ENCODE results near the gene SUDS3. TPM values are rescaled to one million over a fixed set of nuclear protein-coding genes. Genes with fewer than 3 reads are reported as not detected.
"Not testable (repeated sequence)": the region's sequence is repeated elsewhere in the genome, so short reads cannot be mapped to it uniquely, and the experiment has no call there.

The SUDS3 gene
- total RNA-seq, 1 donor from 2014 or later, result 31.0 TPM

DNA sequence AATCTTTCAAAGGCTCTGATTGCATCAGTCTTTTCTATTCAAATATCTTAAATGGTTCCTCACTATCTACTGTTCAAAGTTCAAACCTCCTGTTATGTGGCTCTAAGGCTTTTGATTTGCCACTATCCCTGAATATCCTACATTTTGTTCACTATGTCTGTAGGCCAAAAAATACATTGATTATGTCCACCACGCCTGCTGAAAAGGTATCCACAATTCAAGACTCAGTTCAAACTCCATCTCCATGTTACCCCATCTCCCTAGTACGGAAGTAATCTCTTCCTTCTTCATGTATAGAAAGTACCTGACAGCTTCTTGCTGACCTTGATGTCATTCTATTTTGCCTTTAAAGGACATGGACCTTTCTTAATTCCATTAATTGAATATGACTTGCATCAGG is 28.4 kb upstream of the SUDS3 start:
- no peaks in the 10 kb centered on the region for H3K27me3 ChIP-seq (ENCODE audit: insufficient read depth, low read length)
- H3K36me3 ChIP-seq (ENCODE audit: insufficient read depth, low read length), result no peaks in the 10 kb centered on the region
- H3K27me3 Mint-ChIP-seq (ENCODE audit: low read depth, unreplicated experiment), result no peaks in the 10 kb centered on the region
- peaks cover 10% of the 10 kb centered on the region for H3K79me2 ChIP-seq (ENCODE audit: insufficient read depth, low read length)
- no peak for FAIRE-seq
- H3K27ac Mint-ChIP-seq (ENCODE audit: unreplicated experiment), result no peak overlapping the region
- no peak overlapping the region for H3K4me2 ChIP-seq (ENCODE audit: low read length)
- H3K27ac ChIP-seq (ENCODE audit: low read depth, low read length), result no peak overlapping the region
- DNase-seq (ENCODE audit: low read depth), result no peak
- H3K4me1 Mint-ChIP-seq (ENCODE audit: low read depth, unreplicated experiment), result peaks cover 3% of the 10 kb centered on the region
- no peak for TF ChIP-seq EZH2 (IDR thresholded peaks at IDR 0.05; ENCODE audit: insufficient read depth, low read length)
- TF ChIP-seq, protein P1, sequence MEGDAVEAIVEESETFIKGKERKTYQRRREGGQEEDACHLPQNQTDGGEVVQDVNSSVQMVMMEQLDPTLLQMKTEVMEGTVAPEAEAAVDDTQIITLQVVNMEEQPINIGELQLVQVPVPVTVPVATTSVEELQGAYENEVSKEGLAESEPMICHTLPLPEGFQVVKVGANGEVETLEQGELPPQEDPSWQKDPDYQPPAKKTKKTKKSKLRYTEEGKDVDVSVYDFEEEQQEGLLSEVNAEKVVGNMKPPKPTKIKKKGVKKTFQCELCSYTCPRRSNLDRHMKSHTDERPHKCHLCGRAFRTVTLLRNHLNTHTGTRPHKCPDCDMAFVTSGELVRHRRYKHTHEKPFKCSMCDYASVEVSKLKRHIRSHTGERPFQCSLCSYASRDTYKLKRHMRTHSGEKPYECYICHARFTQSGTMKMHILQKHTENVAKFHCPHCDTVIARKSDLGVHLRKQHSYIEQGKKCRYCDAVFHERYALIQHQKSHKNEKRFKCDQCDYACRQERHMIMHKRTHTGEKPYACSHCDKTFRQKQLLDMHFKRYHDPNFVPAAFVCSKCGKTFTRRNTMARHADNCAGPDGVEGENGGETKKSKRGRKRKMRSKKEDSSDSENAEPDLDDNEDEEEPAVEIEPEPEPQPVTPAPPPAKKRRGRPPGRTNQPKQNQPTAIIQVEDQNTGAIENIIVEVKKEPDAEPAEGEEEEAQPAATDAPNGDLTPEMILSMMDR (IDR thresholded peaks at IDR 0.05; ENCODE audit: insufficient read depth, low read depth, low read length), result no peak
- H2AFZ ChIP-seq (ENCODE audit: low read depth, low read length), result no peak overlapping the region
- H3K36me3 Mint-ChIP-seq (ENCODE audit: low read depth, unreplicated experiment), result no peaks in the 10 kb centered on the region
- H4K20me1 ChIP-seq (ENCODE audit: insufficient read depth, low read length), result peaks cover 9% of the 10 kb centered on the region
- H3K9ac ChIP-seq (ENCODE audit: low read length), result no peak overlapping the region
- no peaks in the 10 kb centered on the region for H3K4me1 ChIP-seq (ENCODE audit: insufficient read depth, low read length)
- H3K4me3 ChIP-seq (ENCODE audit: insufficient read depth, low read depth, low read length), result no peak overlapping the region
- no peaks in the 10 kb centered on the region for H3K9me3 Mint-ChIP-seq (ENCODE audit: unreplicated experiment)
- H3K9me3 ChIP-seq (ENCODE audit: insufficient read depth, low read depth, low read length), result no peaks in the 10 kb centered on the region
- no peak overlapping the region for H3K4me3 Mint-ChIP-seq (ENCODE audit: unreplicated experiment)

DNA sequence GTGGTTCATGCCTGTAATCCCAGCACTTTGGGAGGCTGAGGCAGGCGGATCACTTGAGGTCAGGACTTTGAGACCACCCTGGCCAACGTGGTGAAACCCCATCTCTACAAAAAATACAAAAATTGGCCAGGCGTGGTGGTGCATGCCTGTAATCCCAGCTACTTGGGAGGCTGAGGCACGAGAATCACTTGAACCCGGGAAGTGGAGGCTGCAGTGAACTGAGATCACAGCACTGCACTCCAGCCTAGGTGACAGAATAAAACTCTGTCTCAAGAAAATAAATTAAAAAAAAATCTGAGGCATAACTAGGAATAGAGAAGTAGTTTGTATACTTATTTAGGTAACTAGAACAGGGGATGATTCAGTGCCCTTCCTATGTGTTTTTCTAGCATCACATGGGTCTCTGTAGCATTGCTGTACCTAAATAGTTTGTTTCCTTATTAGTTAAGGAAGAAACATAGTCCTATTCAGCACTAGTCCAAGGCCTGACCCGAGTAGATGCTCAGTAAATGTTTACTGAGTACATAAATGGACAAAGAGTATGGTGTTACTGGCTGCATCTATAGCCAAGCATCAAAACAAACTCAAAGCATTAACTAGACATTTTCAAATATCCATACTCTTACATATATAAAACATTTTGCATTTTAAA is 25.3 kb upstream of the SUDS3 start:
- FAIRE-seq, result no peak
- Mint-ChIP-seq H3K27ac (ENCODE audit: unreplicated experiment) (no peak overlapping the region), H3K9me3 (ENCODE audit: unreplicated experiment) (no peaks in the 10 kb centered on the region), H3K4me3 (ENCODE audit: unreplicated experiment) (no peak overlapping the region), H3K4me1 (ENCODE audit: low read depth, unreplicated experiment) (no peaks in the 10 kb centered on the region), H3K27me3 (ENCODE audit: low read depth, unreplicated experiment) (no peaks in the 10 kb centered on the region), H3K36me3 (ENCODE audit: low read depth, unreplicated experiment) (peaks cover 2% of the 10 kb centered on the region)
- H3K4me1 ChIP-seq (ENCODE audit: insufficient read depth, low read length), result no peaks in the 10 kb centered on the region
- H3K4me3 ChIP-seq (ENCODE audit: insufficient read depth, low read depth, low read length), result no peak overlapping the region
- no peak overlapping the region for H3K4me2 ChIP-seq (ENCODE audit: low read length)
- TF ChIP-seq EZH2 (IDR thresholded peaks at IDR 0.05; ENCODE audit: insufficient read depth, low read length), result no peak
- TF ChIP-seq, protein P1 (IDR thresholded peaks at IDR 0.05; ENCODE audit: insufficient read depth, low read depth, low read length), result no peak
- no peak overlapping the region for H2AFZ ChIP-seq (ENCODE audit: low read depth, low read length)
- DNase-seq (ENCODE audit: low read depth), result no peak
- peaks cover 9% of the 10 kb centered on the region for H4K20me1 ChIP-seq (ENCODE audit: insufficient read depth, low read length)
- H3K27ac ChIP-seq (ENCODE audit: low read depth, low read length), result no peak overlapping the region
- H3K36me3 ChIP-seq (ENCODE audit: insufficient read depth, low read length), result no peaks in the 10 kb centered on the region
- H3K9me3 ChIP-seq (ENCODE audit: insufficient read depth, low read depth, low read length), result no peaks in the 10 kb centered on the region
- H3K27me3 ChIP-seq (ENCODE audit: insufficient read depth, low read length), result no peaks in the 10 kb centered on the region
- no peak overlapping the region for H3K9ac ChIP-seq (ENCODE audit: low read length)
- peaks cover 27% of the 10 kb centered on the region for H3K79me2 ChIP-seq (ENCODE audit: insufficient read depth, low read length)

DNA sequence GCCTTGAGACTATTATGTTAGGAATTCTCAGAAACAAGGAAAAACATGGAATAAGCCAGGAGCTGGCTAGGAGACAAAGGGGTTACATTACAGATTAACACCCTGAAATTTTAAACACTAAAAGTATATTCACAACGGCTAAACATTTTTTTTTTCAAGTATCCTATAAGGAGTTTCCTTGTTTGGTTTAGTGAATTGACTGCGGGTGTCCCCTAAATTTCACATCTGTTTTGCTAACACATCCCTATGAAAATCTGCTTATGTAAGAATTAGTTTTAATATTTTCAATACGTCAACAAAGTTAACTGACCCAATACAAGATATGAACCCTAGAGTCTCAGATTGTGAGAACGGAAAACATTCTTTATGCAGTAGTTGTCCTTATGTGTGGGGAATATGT is 22.6 kb upstream of the SUDS3 start:
- peaks cover 2% of the 10 kb centered on the region for H3K36me3 Mint-ChIP-seq (ENCODE audit: low read depth, unreplicated experiment)
- Histone ChIP-seq H3K4me3 (ENCODE audit: insufficient read depth, low read depth, low read length) (no peak overlapping the region), H3K4me2 (ENCODE audit: low read length) (no peak overlapping the region), H3K9me3 (ENCODE audit: insufficient read depth, low read depth, low read length) (no peaks in the 10 kb centered on the region), H3K4me1 (ENCODE audit: insufficient read depth, low read length) (peaks cover 4% of the 10 kb centered on the region), H3K79me2 (ENCODE audit: insufficient read depth, low read length) (peaks cover 33% of the 10 kb centered on the region), H4K20me1 (ENCODE audit: insufficient read depth, low read length) (no peaks in the 10 kb centered on the region), H3K9ac (ENCODE audit: low read length) (no peak overlapping the region), H3K27me3 (ENCODE audit: insufficient read depth, low read length) (no peaks in the 10 kb centered on the region), H2AFZ (ENCODE audit: low read depth, low read length) (no peak overlapping the region), H3K36me3 (ENCODE audit: insufficient read depth, low read length) (no peaks in the 10 kb centered on the region), H3K27ac (ENCODE audit: low read depth, low read length) (no peak overlapping the region)
- H3K9me3 Mint-ChIP-seq (ENCODE audit: unreplicated experiment), result no peaks in the 10 kb centered on the region
- FAIRE-seq, result no peak
- H3K4me1 Mint-ChIP-seq (ENCODE audit: low read depth, unreplicated experiment), result peaks cover 11% of the 10 kb centered on the region
- TF ChIP-seq EZH2 (IDR thresholded peaks at IDR 0.05; ENCODE audit: insufficient read depth, low read length), result no peak
- TF ChIP-seq, protein P1 (IDR thresholded peaks at IDR 0.05; ENCODE audit: insufficient read depth, low read depth, low read length), result no peak
- no peak overlapping the region for H3K27ac Mint-ChIP-seq (ENCODE audit: unreplicated experiment)
- DNase-seq (ENCODE audit: low read depth), result no peak
- no peaks in the 10 kb centered on the region for H3K27me3 Mint-ChIP-seq (ENCODE audit: low read depth, unreplicated experiment)
- H3K4me3 Mint-ChIP-seq (ENCODE audit: unreplicated experiment), result no peak overlapping the region

DNA sequence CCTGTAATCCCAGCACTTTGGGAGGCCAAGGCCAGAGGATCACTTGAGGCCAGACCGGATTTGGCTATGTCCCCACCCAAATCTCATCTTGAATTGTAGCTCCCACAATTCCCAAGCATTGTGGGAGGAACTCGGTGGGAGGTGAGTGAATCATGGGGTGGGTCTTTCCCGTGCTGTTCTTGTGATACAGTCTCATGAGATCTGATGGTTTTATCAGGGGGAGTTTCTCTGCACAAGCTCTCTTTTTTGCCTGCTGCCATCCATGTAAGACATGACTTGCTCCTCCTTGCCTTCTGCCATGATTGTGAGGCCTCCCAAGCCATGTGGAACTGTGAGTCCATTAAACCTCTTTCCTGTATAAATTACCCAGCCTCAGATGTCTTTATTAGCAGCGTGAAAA is 21.9 kb upstream of the SUDS3 start:
- not testable (repeated sequence) for H4K20me1 ChIP-seq (ENCODE audit: insufficient read depth, low read length); H3K9ac ChIP-seq (ENCODE audit: low read length); H3K9me3 ChIP-seq (ENCODE audit: insufficient read depth, low read depth, low read length); H3K27ac ChIP-seq (ENCODE audit: low read depth, low read length); H3K27me3 ChIP-seq (ENCODE audit: insufficient read depth, low read length); H3K4me1 ChIP-seq (ENCODE audit: insufficient read depth, low read length); H3K27me3 Mint-ChIP-seq (ENCODE audit: low read depth, unreplicated experiment); H3K36me3 Mint-ChIP-seq (ENCODE audit: low read depth, unreplicated experiment); FAIRE-seq; H2AFZ ChIP-seq (ENCODE audit: low read depth, low read length); H3K4me3 ChIP-seq (ENCODE audit: insufficient read depth, low read depth, low read length); H3K4me3 Mint-ChIP-seq (ENCODE audit: unreplicated experiment); H3K36me3 ChIP-seq (ENCODE audit: insufficient read depth, low read length); H3K9me3 Mint-ChIP-seq (ENCODE audit: unreplicated experiment); H3K27ac Mint-ChIP-seq (ENCODE audit: unreplicated experiment); DNase-seq (ENCODE audit: low read depth); H3K4me2 ChIP-seq (ENCODE audit: low read length)
- peaks cover 41% of the 10 kb centered on the region for H3K79me2 ChIP-seq (ENCODE audit: insufficient read depth, low read length)
- peaks cover 11% of the 10 kb centered on the region for H3K4me1 Mint-ChIP-seq (ENCODE audit: low read depth, unreplicated experiment)

All from astrocyte (in vitro differentiated cells and primary cell).